Suprapubic skin (tissue), 3 donors: ENCODE results near the gene FKBP6.

ENCODE experiments used
- EP300 ChIP-seq: sonication (generic); formaldehyde crosslinking; IDR thresholded peaks from one replicate; pipeline ENCODE4 v1.6.1; 2017; ENCODE audit warnings: antibody characterized with exemption
- POLR2A ChIP-seq, 2 donors: fragments of 450-650 bp; IDR thresholded peaks; one replicate each; pipeline ENCODE4 v1.6.1; 2017; ENCODE audit warnings: antibody characterized with exemption in 2 of 2, mild to moderate bottlenecking in 2 of 2, moderate library complexity in 2 of 2
- TF ChIP-seq, protein P1 (sequence below), 2 donors: fragments of 200-600 bp in 1 of 2; fragments of 450-650 bp in 1 of 2; sonication (generic) in 1 of 2; IDR thresholded peaks; one replicate each; pipeline ENCODE4 v1.5.1; 2016 to 2019; ENCODE audit warnings: antibody characterized with exemption in 2 of 2, mild to moderate bottlenecking in 1 of 2, moderate library complexity in 1 of 2

DNA sequence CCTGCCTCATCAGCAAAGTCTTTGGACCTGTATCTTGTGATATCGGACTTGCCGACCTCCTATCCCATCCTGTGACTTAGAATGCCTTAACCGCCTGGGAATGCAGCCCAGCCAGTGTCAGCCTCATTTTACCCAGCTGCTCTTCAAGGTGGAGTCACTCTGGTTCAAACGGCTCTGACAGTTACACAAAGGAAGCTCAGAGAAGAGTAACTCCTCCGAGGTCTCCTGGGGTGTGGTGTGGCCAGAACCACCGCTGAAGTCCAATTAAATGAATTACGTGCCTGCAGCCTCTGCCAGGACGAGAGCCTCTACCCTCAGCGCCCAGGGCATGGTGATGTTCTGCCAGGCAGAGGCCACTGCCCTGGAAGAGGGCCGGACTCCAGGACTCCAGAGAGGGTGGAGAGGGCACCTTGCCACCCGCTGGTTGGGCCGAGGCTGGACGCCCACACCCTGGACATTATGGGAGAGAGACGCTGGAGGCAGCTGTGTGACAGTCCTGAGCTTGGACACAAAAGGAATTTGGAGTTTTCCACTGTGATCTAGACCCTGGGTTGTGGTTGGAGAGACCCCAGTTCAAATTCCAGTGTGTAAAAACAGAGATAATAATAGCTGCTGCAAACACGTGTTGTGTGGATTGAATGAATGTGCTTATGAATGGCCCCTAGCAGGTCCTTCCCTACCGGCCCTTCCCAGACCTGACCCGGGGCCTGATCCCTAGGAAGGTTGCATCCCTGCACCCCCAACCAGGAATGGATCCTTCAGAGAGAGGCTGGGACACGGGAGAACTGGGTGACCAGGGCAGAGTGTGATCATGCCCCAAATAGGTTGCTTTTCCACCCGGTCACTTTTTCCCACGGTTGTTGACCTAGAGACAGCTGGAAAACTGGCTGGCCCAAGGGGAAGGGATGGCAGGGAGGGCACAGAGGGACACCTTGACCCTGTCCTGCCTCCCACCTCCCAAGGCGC lies 67.9 kb downstream of the FKBP6 start:
- TF ChIP-seq, protein P1, sequence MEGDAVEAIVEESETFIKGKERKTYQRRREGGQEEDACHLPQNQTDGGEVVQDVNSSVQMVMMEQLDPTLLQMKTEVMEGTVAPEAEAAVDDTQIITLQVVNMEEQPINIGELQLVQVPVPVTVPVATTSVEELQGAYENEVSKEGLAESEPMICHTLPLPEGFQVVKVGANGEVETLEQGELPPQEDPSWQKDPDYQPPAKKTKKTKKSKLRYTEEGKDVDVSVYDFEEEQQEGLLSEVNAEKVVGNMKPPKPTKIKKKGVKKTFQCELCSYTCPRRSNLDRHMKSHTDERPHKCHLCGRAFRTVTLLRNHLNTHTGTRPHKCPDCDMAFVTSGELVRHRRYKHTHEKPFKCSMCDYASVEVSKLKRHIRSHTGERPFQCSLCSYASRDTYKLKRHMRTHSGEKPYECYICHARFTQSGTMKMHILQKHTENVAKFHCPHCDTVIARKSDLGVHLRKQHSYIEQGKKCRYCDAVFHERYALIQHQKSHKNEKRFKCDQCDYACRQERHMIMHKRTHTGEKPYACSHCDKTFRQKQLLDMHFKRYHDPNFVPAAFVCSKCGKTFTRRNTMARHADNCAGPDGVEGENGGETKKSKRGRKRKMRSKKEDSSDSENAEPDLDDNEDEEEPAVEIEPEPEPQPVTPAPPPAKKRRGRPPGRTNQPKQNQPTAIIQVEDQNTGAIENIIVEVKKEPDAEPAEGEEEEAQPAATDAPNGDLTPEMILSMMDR (IDR thresholded peaks at IDR 0.05): no peak
- TF ChIP-seq POLR2A (IDR thresholded peaks at IDR 0.05) (no peak), EP300 (no peak)
